Right lobe of liver (tissue), 6 donors: Measurements from ENCODE around the gene PRPF6. TPM values are rescaled to one million over a fixed set of nuclear protein-coding genes. Genes with fewer than 3 reads are reported as not detected.

Experiments used
- ATAC-seq, 4 donors: fragments of 200-7000 bp; cut with Tn5 transposase; one replicate each; pipeline ENCODE4 v1.9.1; 2020; ENCODE audit warnings: mild to moderate bottlenecking in 4 of 4, moderate library complexity in 4 of 4
- DNase-seq, 3 donors: peaks; one replicate each; pipeline ENCODE4 v3.0.0-alpha.2; 2020
- H3K27ac ChIP-seq, 3 donors: fragments of 200-600 bp; one replicate each; pipeline ENCODE4 v1.8.0; 2022
- H3K27me3 ChIP-seq, 2 donors: fragments of 200-600 bp; one replicate each; pipeline ENCODE4 v1.8.0; 2022
- H3K36me3 ChIP-seq, 4 donors: fragments of 200-600 bp; sonication (generic) in 1 of 4; one replicate each; pipeline versions ENCODE4 v1.5.1 to v1.8.0; 2017 to 2022; ENCODE audit warnings: control low read depth in 1 of 4
- H3K4me1 ChIP-seq, 4 donors: fragments of 200-600 bp; sonication (generic) in 1 of 4; one replicate each; pipeline versions ENCODE4 v1.5.1 to v1.8.0; 2017 to 2022; ENCODE audit warnings: control low read depth in 1 of 4
- H3K4me3 ChIP-seq, 3 donors: fragments of 200-600 bp; one replicate each; pipeline ENCODE4 v1.8.0; 2022
- H3K9me3 ChIP-seq, 4 donors: fragments of 200-600 bp; sonication (generic) in 1 of 4; one replicate each; pipeline versions ENCODE4 v1.5.1 to v1.8.0; 2017 to 2022; ENCODE audit warnings: control low read depth in 1 of 4
- CTCF ChIP-seq, 4 donors: fragments of 200-600 bp in 3 of 4; fragments of 450-650 bp in 1 of 4; IDR thresholded peaks; one replicate each; pipeline versions ENCODE4 v1.5.1 to v1.8.0; 2016 to 2022; ENCODE audit warnings: antibody characterized with exemption in 4 of 4, mild to moderate bottlenecking in 2 of 4
- POLR2A ChIP-seq: fragments of 450-650 bp; IDR thresholded peaks from one replicate; pipeline ENCODE4 v1.6.1; 2017; ENCODE audit warnings: antibody characterized with exemption, mild to moderate bottlenecking
- WGBS: methylation state at CpG from one replicate; pipeline ENCODE4 v1.1.6; 2018; ENCODE audit warnings: low coverage, low lambda C conversion rate; ENCODE audit not compliant: insufficient coverage; ENCODE audit errors: missing lambda C conversion rate; 5-methylcytosine and 5-hydroxymethylcytosine counted together
- intact Hi-C, 2 donors: fragments of 100-400 bp; cut with DNase I; formaldehyde crosslinking; loops; one replicate each; pipeline versions ENCODE4 v1.11.2 to v1.14.1; 2022
- total RNA-seq, 6 experiments: library from RNA; depleted of rRNA in 2 of 6; stranded (reverse); fragments of >200 nt in 2 of 6; fragmentation: NEBNext Ultra II Directional in 3 of 6; extraction: Animal tissue kit (Norgen Biotek cat#: 25700) in 3 of 6; gene quantifications; one replicate each; pipeline versions ENCODE4 v1.1.0 to v1.2.4, GENCODE V29; 2016 to 2023
- donor health status: DM: no; HTN: yes; CAD: no.
- donor health status: DM: no; HTN: no; CAD: no.
- donor health status: DM: no; HTN: no; CAD: no.
- donor health status: DM: no; HTN: yes; CAD: no.
- donor health status: DM: no; HTN: yes; CAD: no.

PRPF6 gene
- total RNA-seq, 6 experiments from 2014 or later = 21.7 to 28.9 (median 24.4) TPM

GRCh38 chr20:63957004-63957689 is 23.8 kb upstream of the PRPF6 start:
- ATAC-seq (peak; percentile 44 to 62 (median 54)), DNase-seq (peak; percentile 70 to 82 (median 81))
- Histone ChIP-seq H3K4me3 (peak overlapping the region; percentile 30 to 99 (median 37)), H3K4me1 (peaks cover 2 to 33% (median 14%) of the 10 kb centered on the region in 4 donors), H3K36me3 (peaks cover 0 to 11% (median 3%) of the 10 kb centered on the region in 4 donors), H3K9me3 (no peaks in the 10 kb centered on the region), H3K27ac (peak overlapping the region in 2 of 3 donors; percentile 21 to 38), H3K27me3 (no peaks in the 10 kb centered on the region)
- intact Hi-C loops = no loop called here
- 0% methylated on average over 13 of the region's 28 CpGs for WGBS
- peak; percentile 45 for TF ChIP-seq POLR2A
- no peak for TF ChIP-seq CTCF (IDR thresholded peaks at IDR 0.05)

GRCh38 chr20:63957690-63958441 is 23.1 kb upstream of the PRPF6 start:
- no peaks in the 10 kb centered on the region for H3K27me3 ChIP-seq
- DNase-seq = peak in 1 of 3 donors; percentile 52
- H3K4me1 ChIP-seq = peaks cover 2 to 27% (median 10%) of the 10 kb centered on the region in 4 donors
- WGBS = 36% methylated on average over 6 of the region's 13 CpGs
- ATAC-seq = no peak
- H3K4me3 ChIP-seq = no peak overlapping the region
- no peak for TF ChIP-seq POLR2A
- no peak for TF ChIP-seq CTCF (IDR thresholded peaks at IDR 0.05)
- peaks cover 0 to 18% (median 6%) of the 10 kb centered on the region in 4 donors for H3K36me3 ChIP-seq
- peak overlapping the region in 1 of 3 donors; percentile 21 for H3K27ac ChIP-seq
- no peaks in the 10 kb centered on the region for H3K9me3 ChIP-seq
- intact Hi-C loops = no loop called here

- ATAC-seq (no peak), DNase-seq (no peak)
- Histone ChIP-seq H3K27me3 (no peaks in the 10 kb centered on the region), H3K4me1 (peaks cover 2 to 27% (median 9%) of the 10 kb centered on the region in 4 donors), H3K9me3 (no peaks in the 10 kb centered on the region), H3K4me3 (no peak overlapping the region), H3K36me3 (peaks cover 0 to 24% (median 10%) of the 10 kb centered on the region in 4 donors), H3K27ac (no peak overlapping the region)
- TF ChIP-seq POLR2A (no peak), CTCF (IDR thresholded peaks at IDR 0.05) (no peak)
- WGBS = no CpG with 5 or more reads among the region's 4 CpGs
- intact Hi-C loops = no loop called here
Observed at GRCh38 chr20:63958471-63958870, 22.5 kb upstream of the PRPF6 start.

GRCh38 chr20:63958964-63959698 is 21.8 kb upstream of the PRPF6 start:
- H3K4me1 ChIP-seq = peaks cover 2 to 22% (median 8%) of the 10 kb centered on the region in 4 donors
- peaks cover 0 to 30% (median 15%) of the 10 kb centered on the region in 4 donors for H3K36me3 ChIP-seq
- DNase-seq = no peak
- TF ChIP-seq CTCF (IDR thresholded peaks at IDR 0.05) = no peak
- no peak for TF ChIP-seq POLR2A
- H3K9me3 ChIP-seq = no peaks in the 10 kb centered on the region
- no peak for ATAC-seq
- intact Hi-C loops = no loop called here
- H3K27ac ChIP-seq = no peak overlapping the region
- 100% methylated on average over 1 of the region's 10 CpGs for WGBS
- no peak overlapping the region for H3K4me3 ChIP-seq
- no peaks in the 10 kb centered on the region for H3K27me3 ChIP-seq
